Gastroesophageal sphincter (tissue), 4 donors: Measurements from ENCODE around the gene KIAA1191. TPM values are rescaled to one million over a fixed set of nuclear protein-coding genes. Genes with fewer than 3 reads are reported as not detected.

Source experiments
- ATAC-seq: fragments of 150-250 bp; one replicate; pipeline ENCODE4 v1.9.1; 2016; ENCODE audit warnings: mild to moderate bottlenecking, moderate library complexity
- H3K27ac ChIP-seq, 4 donors: fragments of 200-600 bp; sonication (generic) in 3 of 4; 1 replicate in 3 of 4; 2 replicates in 1 of 4; pipeline ENCODE4 v1.5.1; 2016 to 2019
- H3K27me3 ChIP-seq: fragments of 200-600 bp; sonication (generic); one replicate; pipeline ENCODE4 v1.5.1; 2019
- H3K36me3 ChIP-seq, 2 donors: fragments of 200-600 bp; sonication (generic); one replicate each; pipeline ENCODE4 v1.5.1; 2019; ENCODE audit warnings: control low read depth in 1 of 2
- H3K4me1 ChIP-seq, 3 donors: fragments of 200-600 bp; sonication (generic); 1 replicate in 2 of 3; 2 replicates in 1 of 3; pipeline ENCODE4 v1.5.1; 2016 to 2019; ENCODE audit warnings: control low read depth in 2 of 3
- H3K4me3 ChIP-seq, 2 donors: fragments of 200-600 bp; sonication (generic); one replicate each; pipeline ENCODE4 v1.5.1; 2019; ENCODE audit warnings: mild to moderate bottlenecking in 1 of 2, moderate library complexity in 1 of 2
- H3K9me3 ChIP-seq, 3 donors: fragments of 200-600 bp; sonication (generic); one replicate each; pipeline ENCODE4 v1.5.1; 2017 to 2019; ENCODE audit warnings: control low read depth in 2 of 3
- EP300 ChIP-seq: sonication (generic); formaldehyde crosslinking; IDR thresholded peaks from one replicate; pipeline ENCODE4 v1.6.1; 2017; ENCODE audit warnings: antibody characterized with exemption, mild to moderate bottlenecking
- POLR2A ChIP-seq, 2 donors: fragments of 450-650 bp; IDR thresholded peaks; one replicate each; pipeline ENCODE4 v1.6.1; 2017; ENCODE audit warnings: antibody characterized with exemption in 2 of 2, mild to moderate bottlenecking in 2 of 2, moderate library complexity in 1 of 2
- POLR2AphosphoS5 ChIP-seq: sonication (generic); formaldehyde crosslinking; IDR thresholded peaks from one replicate; pipeline ENCODE4 v1.6.1; 2017; ENCODE audit warnings: antibody characterized with exemption
- WGBS, 2 donors: methylation state at CpG; one replicate each; pipeline ENCODE4 v1.1.5; 2018; ENCODE audit warnings: low coverage in 1 of 2; 5-methylcytosine and 5-hydroxymethylcytosine counted together
- total RNA-seq, 4 donors: library from RNA; depleted of rRNA; stranded (reverse); fragments of >200 nt; gene quantifications; one replicate each; pipeline ENCODE4 v1.1.0, GENCODE V29; 2016
- TF ChIP-seq, protein P1 (sequence below), 4 experiments: fragments of 200-600 bp in 2 of 4; fragments of 450-650 bp in 2 of 4; sonication (generic) in 1 of 4; IDR thresholded peaks; one replicate each; pipeline ENCODE4 v1.5.1; 2017 to 2019; ENCODE audit warnings: antibody characterized with exemption in 4 of 4, mild to moderate bottlenecking in 2 of 4, moderate library complexity in 2 of 4

KIAA1191 gene
- total RNA-seq, 4 donors from 2014 or later: 130 to 157 (median 140) TPM

DNA sequence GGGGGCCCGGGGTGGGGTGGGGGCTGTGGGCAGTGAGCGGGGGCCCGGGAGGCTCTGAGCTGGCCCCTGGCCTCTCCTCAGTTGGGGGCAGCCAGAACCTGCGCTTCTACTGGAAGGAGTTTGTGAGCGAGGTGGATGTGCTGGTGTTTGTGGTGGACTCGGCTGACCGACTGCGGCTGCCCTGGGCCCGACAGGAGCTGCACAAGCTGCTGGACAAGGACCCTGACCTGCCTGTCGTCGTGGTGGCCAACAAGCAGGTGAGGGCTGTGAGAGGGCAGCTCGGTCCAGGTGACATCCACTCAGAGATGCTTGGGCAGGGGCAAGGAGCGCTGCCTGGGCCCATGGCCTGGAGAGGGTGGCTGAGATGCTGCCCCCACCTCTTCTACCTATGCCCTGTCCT is 7.2 kb upstream of the KIAA1191 start:
- H3K4me1 ChIP-seq: peaks cover 0 to 49% (median 4%) of the 10 kb centered on the region in 3 donors
- WGBS, 2 donors: 92% methylated on average over 5 of the region's 13 CpGs; no CpG with 5 or more reads in 1 of the 2 donors
- TF ChIP-seq POLR2AphosphoS5: no peak
- no peak for TF ChIP-seq POLR2A (IDR thresholded peaks at IDR 0.05)
- TF ChIP-seq, protein P1, sequence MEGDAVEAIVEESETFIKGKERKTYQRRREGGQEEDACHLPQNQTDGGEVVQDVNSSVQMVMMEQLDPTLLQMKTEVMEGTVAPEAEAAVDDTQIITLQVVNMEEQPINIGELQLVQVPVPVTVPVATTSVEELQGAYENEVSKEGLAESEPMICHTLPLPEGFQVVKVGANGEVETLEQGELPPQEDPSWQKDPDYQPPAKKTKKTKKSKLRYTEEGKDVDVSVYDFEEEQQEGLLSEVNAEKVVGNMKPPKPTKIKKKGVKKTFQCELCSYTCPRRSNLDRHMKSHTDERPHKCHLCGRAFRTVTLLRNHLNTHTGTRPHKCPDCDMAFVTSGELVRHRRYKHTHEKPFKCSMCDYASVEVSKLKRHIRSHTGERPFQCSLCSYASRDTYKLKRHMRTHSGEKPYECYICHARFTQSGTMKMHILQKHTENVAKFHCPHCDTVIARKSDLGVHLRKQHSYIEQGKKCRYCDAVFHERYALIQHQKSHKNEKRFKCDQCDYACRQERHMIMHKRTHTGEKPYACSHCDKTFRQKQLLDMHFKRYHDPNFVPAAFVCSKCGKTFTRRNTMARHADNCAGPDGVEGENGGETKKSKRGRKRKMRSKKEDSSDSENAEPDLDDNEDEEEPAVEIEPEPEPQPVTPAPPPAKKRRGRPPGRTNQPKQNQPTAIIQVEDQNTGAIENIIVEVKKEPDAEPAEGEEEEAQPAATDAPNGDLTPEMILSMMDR (IDR thresholded peaks at IDR 0.05): no peak
- no peak for TF ChIP-seq EP300
- no peak overlapping the region for H3K27ac ChIP-seq
- H3K27me3 ChIP-seq: no peaks in the 10 kb centered on the region
- no peak for ATAC-seq
- H3K4me3 ChIP-seq: no peak overlapping the region
- peaks cover 0 to 53% of the 10 kb centered on the region in 2 donors for H3K36me3 ChIP-seq
- H3K9me3 ChIP-seq: no peaks in the 10 kb centered on the region

- no peak for ATAC-seq
- Histone ChIP-seq H3K27me3 (no peaks in the 10 kb centered on the region), H3K27ac (peak overlapping the region; percentile 66 to 89 (median 87)), H3K4me1 (peaks cover 0 to 36% (median 4%) of the 10 kb centered on the region in 3 donors), H3K4me3 (peak overlapping the region; percentile 64 to 89), H3K36me3 (peaks cover 0 to 43% of the 10 kb centered on the region in 2 donors), H3K9me3 (no peaks in the 10 kb centered on the region)
- WGBS, 2 donors: 63 to 93% methylated on average over 6 to 8 of the region's 38 CpGs
- TF ChIP-seq POLR2A (IDR thresholded peaks at IDR 0.05): no peak
- TF ChIP-seq, protein P1 (IDR thresholded peaks at IDR 0.05): no peak
Observed at GRCh38 chr5:176366232-176366894, 4.8 kb upstream of the KIAA1191 start.

DNA sequence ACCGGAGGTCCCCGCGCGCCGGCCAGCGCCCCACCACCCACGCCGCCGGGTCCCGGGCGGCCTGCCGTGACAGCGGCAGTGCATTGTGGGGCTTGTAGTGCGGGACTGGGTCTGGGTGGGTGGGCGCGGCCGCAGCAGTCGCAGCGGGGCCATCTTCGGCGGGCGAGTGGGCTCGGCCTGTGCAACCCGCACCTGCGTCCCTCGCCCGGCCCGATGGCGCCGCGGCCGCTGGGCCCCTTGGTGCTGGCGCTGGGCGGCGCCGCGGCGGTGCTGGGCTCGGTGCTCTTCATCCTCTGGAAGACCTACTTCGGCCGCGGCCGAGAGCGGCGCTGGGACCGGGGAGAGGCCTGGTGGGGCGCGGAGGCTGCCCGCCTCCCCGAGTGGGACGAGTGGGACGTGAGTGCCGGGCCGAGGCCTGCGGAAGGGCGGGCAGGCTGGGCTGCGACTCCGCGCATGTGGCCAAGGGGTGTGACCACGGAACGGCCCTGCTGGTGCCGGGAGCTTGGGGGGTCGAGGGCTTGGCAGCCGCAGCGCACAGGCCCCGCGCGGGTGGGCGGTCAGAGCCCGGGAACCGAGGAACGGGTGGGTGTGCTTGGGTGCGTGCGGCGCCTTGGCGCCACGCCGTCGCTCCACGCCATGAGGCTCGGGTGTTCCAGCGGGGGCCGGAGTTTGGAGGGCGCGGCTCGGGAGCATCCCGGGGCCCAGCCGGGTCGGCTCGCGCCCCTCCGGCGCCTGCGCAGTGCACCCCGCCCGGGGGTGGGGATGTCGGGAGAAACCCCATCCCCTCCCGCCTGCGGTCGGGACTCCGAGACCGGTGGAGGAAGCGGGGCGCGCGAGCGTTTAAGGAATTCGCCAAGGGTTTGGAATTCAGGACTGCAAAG is 4.0 kb upstream of the KIAA1191 start, which contains the start of gene ARL10:
TSS of gene ARL10 (plus strand) at position 137 of the 881 bp plus-strand sequence. CDS start at position 214, 77 bp downstream.
- ATAC-seq: peak; percentile 38
- Histone ChIP-seq H3K27me3 (no peaks in the 10 kb centered on the region), H3K9me3 (no peaks in the 10 kb centered on the region), H3K36me3 (peaks cover 0 to 36% of the 10 kb centered on the region in 2 donors), H3K27ac (peak within 1 kb of the TSS; percentile 66 to 89 (median 87)), H3K4me1 (peaks cover 0 to 40% (median 4%) of the 10 kb centered on the region in 3 donors), H3K4me3 (peak within 1 kb of the TSS; percentile 64 to 89)
- WGBS, 2 donors: 0% methylated on average over 15 of the region's 108 CpGs; no CpG with 5 or more reads in 1 of the 2 donors
- TF ChIP-seq POLR2A (IDR thresholded peaks at IDR 0.05) (peak in 1 of 2 donors; percentile 33), POLR2AphosphoS5 (peak; percentile 10)
- TF ChIP-seq, protein P1 (IDR thresholded peaks at IDR 0.05): no peak

- WGBS, 2 donors: 31% methylated on average over 6 of the region's 28 CpGs; no CpG with 5 or more reads in 1 of the 2 donors
- H3K9me3 ChIP-seq: no peaks in the 10 kb centered on the region
- peaks cover 0 to 47% (median 11%) of the 10 kb centered on the region in 3 donors for H3K4me1 ChIP-seq
- TF ChIP-seq POLR2AphosphoS5 (no peak), POLR2A (IDR thresholded peaks at IDR 0.05) (no peak), EP300 (no peak)
- TF ChIP-seq, protein P1 (IDR thresholded peaks at IDR 0.05): no peak
- ATAC-seq: no peak
- peak overlapping the region; percentile 66 to 89 (median 87) for H3K27ac ChIP-seq
- H3K36me3 ChIP-seq: peaks cover 0 to 28% of the 10 kb centered on the region in 2 donors
- peak overlapping the region; percentile 64 to 89 for H3K4me3 ChIP-seq
- H3K27me3 ChIP-seq: no peaks in the 10 kb centered on the region
Observed at GRCh38 chr5:176364765-176365350, 3.3 kb upstream of the KIAA1191 start.
